NCI-H2171 (cell line): ENCODE results near the gene COPE.
"Not testable (repeated sequence)": the region's sequence is repeated elsewhere in the genome, so short reads cannot be mapped to it uniquely, and the experiment has no call there.

ENCODE experiments used
- DNase-seq: peaks from one replicate; lab custom pipeline; 2025; lab: John Stamatoyannopoulos, UW

The COPE gene

DNA sequence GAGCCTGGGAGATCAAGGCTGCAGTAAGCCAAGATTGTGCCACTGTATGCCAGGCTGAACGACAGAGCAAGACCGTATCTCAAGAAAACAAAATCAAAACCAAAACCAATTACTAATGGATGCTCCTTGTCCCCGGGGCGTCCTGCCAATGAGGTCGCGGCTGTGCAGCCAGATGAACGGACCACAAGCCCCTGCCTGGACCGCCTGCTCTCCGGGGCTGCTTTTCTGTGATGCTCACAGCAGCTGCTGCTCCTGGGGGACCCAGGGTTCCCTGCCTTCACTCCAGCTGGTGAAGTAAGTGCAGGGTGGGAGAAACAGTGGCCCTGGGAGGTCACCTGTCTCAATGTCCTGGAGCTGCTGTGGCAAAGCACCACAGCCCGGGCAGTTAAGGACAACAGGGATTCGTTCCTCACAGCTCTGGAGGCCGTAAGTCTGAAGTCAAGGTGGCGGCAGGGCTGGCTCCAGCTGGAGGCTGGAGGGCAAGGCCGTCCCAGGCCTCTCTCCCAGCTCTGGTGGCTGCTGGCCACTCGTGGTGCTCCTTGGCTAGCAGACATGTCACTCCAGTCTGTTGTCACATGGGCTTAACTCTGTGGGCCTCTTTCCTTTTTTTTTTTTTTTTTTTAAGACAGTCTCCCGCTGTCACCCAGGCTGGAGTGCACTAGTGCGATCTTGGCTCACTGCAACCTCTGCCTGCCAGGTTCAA is 10.1 kb downstream of the COPE start:
- DNase-seq: no peak

DNA sequence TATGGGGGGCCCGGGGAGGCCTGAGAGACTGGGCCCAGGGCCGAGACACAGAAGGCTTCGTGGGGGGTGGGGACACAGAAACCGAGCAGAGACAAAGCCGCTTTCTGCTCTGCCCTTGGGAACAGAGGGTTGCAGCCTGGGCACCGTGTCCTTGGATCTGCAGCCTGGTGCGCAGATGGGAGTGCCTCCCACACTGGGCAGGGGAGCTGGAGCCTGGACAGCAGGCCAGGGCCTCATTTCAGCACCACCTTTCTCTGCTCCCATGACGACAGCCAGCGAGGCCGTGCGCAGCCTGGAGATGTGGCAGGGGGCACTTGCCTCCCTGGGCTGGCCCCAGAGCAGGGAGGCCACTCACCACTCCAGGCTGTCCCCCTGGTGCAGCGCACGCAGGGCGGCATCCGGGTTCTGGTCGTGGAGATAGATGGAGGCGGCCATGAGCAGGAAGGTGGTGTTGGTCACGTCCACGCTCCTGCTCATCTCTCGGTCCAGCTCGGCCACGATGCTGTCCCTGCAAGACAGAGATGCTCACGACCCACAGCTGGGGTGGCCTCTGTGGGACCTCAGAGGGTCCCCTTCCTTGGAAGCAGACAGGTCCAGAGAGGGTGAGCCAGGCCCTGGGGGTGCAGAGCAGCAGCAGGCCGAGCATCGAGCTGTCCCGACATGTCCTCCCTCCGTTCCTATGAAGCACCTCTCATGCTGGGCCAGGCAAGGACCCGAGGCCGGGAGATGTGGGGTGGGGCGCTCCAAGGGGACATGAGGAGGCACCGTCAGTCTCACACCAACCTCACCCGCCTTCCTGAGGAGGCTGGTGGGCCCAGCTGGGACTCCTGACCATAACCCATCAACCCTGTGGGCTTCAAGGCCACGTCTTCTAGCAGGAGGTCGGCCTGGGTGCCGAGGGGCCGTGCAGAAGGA is 12.3 kb downstream of the COPE start:
- no peak for DNase-seq

DNA sequence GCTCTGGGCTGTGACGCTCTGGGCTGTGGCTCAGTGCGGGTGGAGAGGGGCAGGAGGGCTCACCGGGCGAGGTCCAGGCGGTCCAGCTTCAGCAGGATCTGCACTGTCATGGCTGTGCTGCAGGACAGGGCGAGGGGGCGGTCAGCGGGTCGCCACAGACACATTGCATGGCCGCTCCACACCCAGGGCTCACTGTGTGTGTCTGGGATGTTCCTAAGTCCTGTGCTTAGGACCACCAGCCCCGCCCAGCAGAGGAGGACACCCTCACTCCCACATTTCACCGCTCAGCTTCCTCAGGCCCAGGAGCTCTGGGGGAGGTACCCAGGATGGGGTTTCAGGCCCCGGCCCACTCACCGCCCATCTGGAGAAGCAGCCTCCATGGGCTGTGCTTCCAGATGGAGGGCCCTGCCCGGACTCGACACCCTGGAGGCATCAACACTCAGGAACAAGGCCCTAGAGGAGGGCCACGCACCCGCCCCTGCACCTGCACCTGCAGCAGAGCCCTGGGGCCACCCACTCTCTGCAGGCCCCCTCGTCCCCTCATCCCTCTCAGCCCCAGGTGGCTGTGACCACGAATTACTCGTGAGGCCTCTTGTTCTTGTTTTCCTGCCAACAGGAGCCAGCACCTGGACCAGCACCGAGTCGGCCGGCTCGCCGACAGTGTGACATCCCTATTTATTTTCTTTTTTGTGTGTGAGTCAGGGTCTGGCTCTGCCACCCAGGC is 13.5 kb downstream of the COPE start:
- DNase-seq: no peak

DNA sequence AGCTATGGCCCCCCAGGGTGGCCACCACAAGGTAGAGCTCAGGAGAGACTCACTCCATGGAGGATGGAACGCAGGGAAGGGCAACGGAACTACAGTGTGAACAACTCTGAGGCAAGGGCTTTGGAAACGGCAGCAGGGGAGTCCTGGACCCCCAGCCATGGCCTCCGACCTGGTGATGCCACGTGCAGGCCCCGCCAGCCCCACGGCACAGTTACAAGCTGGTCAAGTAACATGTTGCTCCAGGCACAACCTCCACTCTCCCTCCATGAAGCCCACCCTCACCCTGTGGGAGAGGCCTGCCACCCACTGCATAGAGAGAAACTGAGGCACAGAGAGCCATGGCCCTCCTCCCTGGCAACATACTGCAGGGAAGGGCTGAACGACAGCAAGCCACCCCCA is 14.1 kb downstream of the COPE start:
- no peak for DNase-seq

DNA sequence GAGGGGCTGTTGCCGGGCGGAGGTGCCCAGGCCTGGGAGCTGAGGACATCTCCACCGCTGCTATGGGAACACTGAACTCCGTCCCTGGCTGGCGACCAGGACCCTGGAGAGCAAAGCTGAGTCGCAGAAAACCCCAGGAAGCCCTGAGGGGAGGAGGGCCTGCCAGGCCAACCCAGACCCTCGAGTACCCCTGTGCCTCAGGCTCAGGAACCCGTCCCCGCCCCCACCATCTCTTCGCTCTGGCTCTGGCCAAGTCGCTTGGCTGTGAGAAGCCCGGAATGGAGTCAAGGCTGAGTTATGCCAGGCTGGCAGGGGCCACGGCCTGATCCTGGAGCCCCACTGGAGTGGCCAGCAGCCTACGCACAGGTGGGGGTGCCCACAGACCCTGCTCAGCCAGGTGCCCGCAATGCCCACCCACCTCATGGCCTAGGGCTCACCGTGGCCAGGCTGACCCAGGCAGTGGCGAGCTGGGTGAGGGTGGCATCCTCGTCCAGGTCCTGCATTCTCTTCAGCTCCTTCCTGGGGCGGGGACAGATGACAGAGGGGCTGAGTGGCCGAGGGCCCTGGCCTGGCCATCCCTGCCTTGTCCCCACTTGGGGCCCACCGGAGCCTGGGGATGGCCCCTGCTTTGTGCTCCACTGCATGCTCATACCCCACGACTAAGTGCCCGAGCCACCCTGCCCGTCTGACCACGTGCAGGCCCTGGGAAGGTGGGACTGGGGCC is 14.7 kb downstream of the COPE start:
- DNase-seq: no peak

DNA sequence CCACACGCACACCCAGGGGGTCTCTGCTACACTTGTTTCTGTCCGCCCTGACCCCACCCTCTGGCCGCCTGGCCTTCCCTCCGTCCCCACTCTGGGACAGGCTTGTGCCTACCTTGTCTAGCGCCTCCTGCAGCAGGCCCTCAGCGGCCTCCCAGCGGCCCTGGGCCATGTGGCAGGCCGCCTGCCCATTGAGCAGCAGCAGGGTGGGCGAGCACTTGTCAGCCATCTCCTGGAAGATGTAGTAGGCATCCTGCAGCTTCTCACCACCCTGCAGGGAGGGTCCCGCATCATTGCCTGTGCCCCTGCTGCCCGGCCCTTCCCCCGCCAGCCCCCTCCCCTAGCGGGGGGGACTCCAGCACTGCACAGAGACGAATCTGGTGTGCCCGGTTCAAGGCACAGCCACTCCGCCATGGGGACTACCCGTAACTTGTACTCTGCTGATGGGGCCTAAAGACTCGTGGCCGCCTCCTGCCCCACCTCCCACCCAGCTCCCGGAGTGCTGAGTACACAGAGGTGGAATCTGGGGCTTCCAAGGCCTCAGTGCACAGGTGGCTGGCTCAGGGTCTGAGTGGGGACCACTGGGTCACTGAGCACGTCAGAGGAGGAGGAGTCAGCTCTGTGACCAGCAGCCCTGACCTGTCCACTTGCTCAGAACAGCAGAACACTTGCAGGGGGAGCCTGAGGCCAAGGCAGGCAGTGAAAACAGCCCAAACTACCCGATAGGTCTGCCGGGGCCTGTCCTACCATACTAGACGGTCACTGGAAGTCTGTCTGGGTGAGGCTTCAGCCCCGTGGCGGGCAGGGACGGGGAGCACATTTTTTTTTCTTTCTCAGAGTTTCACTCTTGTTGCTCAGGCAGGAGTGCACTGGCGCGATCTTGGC is 15.8 kb downstream of the COPE start:
- no peak for DNase-seq

DNA sequence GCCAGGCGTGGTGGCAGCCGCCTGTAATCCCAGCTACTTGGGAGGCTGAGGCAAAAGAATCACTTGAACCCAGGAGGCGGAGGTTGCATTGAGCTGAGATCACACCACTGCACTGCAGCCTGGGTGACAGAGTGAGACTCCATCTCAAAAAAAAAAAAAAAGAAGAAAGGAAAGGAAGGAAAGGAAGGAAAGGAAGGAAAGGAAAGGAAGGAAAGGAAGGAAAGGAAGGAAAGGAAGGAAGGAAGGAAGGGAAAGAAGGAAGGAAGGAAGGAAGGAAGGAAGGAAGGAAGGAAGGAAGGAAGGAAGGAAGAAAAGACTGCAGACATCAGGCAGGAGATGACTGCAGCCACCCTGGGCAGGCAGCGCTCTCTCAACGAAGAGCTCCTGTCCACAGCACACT is 16.7 kb downstream of the COPE start:
- not testable (repeated sequence) for DNase-seq

DNA sequence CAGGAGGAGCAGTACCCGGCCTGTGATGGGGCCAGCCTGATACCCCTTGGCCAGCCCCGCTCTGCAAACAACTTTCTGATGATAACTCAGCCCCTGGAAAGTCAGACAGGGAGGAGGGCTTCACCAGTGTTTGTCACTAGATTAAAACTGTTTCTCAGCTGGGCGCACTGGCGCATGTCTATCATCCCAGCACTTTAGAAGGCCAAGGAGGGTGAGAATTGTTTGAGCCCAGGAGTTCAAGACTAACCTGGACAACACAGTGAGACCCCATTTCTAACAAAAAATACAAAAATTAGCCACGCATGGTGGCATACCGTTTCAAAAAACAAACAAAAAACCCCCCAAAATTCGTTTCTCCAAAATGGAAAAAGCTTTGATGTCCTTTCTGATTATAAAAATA is 17.7 kb downstream of the COPE start:
- no peak for DNase-seq

DNA sequence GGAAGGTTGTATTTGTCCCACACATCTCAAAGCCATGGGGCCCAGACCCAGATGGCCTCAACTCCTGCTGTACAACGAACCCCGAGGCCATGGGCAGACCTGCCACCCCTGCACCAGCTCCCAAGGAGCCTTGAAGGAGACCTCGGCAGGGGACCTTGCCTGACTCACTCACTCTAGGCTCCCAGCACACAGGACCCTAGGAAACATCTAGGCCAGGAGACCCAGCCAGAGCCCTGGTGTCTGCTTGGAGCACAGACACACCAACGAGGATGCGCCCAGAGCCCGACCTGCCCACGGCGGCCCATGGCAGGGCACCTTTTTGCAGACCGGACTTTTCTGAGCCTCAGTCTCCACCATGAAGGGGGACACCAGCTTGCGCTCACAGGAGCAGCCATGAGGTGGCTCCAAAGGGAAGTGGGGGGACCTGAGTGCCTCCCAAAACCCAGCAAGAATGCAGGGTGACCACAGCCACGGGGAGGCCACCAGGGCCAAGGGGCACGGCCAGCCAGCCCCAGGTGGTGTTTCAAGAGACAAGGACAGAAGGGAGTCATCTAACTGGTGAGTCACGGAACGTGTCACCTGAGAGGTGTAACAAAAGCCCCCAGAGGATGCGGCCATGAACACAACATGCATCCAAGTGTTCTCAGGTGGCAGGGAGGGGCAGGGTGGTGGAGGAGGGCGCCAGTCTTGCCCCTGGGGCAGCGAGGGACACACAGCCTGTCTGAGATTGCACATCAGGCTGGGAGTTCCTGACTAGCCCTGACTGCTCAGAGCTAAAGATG is 18.3 kb downstream of the COPE start:
- DNase-seq: no peak

DNA sequence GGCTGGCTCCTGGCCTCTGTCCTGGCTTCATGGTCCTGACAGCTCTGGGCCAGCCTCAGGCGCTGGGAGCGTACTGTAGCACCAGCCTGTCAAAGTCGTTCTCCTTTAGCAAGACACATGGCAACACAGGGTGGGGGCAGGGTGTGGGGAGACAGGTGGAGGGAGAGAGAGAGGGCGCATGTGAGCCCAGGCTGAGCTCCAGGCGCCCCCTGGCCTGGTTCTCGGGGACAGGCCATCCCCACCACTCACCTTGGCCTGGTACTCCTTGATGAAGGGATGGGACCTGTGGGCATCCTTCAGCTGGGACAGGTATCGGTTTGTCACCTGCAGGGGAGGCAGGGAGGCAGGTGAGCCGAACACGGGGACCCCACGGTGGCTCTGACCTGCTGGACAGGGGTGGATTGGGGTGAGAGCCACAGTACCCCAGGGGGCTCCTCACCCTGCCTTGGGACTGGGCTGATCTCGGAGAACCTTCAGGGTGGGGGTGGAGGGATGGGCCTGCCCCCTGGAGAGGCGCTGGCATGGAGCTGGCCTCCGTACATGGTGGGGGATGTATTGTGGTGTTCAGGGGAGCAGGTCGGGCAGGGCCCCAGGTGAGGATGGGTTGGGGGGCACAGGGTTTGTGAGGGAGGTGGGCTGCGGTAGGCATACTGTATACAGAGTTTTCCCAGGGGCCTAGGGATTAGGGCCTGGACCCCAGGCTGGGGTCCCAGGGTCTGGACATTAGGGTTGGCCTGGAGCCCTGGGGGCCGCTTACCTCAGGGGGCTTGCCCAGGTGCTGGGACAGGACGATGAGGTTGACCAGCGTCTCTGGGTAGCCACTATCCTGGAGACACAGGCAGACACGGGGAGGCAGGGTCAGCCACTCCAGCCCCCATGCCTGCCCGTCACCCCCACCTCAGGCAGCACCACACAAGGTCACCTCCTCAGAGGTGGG is 19.3 kb downstream of the COPE start:
- DNase-seq: no peak

DNA sequence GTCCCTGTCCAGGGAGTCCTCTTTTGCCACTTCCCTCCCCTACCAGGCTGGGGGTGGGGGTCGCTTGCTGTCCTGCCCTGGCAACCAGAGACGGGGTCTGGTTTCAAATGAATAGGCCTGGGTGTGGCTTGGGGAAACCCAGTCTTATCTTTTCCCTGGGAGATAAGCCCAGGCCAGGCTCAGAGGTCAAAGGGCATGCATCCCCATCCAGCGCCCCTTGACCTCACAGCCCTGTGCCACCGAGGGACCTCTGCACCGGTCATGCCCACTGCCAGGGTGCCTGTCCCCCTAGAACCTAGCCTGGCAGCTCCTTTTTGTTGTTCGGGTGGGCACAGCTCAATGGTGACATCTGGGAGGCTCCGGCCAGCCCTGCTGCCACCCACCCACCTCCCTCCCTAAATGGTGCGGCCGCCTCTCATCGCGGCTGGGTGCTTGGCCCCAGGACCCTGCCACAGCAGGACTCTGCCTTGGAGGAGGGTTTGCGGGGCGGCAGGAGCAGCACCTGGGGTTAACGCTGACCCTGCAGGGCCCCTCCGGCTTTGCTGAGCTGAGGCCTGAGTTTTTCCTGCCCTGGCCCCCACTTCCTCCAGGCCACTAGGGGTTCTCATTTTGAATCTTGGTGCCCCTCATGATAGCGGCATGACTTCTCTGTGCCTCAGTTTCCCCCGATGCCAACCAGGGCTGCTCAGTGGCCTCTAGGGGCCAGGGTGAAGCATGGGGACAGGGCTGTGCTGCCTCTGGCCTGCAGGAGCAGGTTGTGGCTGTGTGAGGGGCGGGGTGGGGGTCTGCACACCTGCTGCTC is 20.4 kb downstream of the COPE start:
- DNase-seq: no peak

DNA sequence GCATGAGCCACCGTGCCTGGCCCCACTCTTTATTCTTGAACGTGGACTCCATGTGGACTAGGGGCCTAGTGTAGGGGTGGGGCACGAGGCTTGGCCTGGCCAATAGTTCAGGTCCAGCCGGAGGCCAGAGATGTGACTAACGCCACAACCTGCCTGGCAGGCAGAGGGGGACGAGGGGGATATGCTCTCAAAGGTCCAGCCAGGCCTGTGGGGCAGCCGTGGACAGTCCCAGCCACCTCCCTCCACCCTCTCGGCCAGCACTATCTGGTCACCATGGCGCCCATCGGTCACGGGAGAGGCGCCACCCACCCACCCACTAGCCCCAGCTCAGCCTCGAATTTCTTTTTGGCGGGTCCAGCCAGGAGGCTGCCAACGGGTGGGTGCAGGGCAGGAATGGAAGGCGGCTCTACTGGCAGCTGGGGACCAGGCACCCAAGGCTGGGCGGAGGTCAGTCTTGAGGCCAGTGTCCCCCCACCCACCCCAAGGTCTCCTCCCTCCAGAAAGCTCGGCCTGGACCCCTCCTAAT is 21.0 kb downstream of the COPE start:
- no peak for DNase-seq

DNA sequence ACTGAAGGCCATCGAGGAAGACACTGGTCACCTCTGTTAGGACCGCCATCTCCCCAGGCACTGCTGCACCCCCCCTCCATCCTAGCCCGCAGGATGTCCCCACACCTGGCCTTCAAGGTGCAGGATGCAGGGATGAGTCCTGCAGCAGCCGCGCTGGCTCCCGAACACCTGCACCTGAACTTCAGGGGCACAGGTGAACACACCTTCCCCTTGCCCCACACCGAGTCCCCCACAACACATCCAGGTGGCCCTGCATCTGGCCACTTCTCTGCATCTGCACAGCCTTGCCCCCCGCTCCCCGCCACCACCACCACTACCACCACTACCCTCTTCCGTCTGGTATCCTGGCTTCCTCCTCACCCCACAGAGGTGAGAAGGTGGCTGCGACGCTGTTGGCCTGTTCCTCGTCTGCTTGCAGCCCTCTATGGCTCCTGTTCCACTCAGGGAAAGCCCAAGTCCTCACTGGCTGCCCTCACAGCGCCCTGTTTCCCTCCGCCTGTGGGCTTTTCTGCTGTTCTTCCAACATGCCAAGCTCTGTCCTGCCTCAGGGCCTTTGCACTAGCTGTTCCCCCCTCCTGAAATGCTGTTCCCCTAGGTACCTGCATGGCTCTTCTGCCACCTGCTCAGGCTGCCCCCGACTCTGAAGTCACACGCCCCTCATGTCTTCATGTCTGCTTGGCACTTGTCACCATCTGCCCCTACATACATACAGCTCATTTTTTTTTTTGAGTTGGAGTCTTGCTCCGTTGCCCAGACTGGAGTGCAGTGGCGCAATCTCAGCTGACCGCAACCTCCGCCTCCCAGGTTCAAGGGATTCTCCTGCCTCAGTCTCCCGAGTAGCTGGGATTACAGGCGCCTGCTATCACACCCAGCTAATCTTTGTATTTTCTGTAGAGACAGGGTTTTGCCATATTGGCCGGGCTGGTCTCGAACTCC is 21.8 kb downstream of the COPE start:
- no peak for DNase-seq

DNA sequence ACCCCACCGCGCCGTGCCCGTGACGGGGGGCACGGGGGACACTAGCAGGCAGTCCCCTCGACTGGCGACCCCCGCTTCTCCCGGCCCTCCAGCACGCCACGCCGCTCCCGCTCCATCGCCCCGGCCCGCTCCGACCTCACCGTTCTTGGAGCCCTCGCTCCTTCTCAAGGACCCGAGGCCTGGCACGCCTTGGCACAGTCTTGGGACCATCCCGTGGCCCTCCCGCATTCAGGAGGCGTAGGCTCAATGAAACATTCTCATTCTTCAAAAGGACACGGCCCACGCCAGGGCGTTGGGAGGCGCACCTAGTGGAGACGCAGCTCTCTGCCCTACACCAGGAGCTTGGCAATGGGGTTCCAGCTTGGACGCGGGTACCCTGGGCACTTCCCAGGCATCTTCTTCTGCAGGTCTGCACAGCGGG is 22.8 kb downstream of the COPE start:
- no peak for DNase-seq

DNA sequence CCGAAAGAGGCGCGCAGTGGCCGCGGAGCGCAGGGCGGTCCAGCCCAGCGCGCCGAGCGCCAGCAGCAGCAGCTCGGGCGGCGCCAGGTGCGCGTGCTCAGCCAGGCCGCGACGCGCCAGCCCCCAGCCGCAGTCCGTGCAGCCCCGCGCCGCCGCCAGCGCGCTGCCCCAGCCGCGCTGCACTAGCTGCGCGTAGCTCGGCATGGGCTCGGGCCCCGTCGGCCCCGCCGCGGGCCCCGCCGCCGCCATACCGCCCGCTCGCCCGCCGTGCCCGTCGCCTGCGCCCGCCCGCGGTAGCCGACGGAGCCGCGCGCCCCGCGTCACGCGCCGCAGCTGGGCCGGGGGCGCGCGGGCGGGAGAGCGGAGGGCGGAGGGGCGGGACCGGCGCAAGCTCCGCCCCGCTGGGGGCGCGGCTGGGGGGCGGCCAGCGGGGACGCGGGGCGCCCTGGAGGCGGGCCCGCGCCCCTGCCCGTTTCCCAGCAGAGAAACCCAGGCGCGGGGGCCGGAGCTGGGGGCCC is 23.3 kb downstream of the COPE start, which contains the start of gene CERS1:
Gene CERS1 (minus strand): TSS at position 335 of the 518 bp plus-strand sequence. CDS start 86 bp downstream, at position 249.
- peak; percentile 65 for DNase-seq

DNA sequence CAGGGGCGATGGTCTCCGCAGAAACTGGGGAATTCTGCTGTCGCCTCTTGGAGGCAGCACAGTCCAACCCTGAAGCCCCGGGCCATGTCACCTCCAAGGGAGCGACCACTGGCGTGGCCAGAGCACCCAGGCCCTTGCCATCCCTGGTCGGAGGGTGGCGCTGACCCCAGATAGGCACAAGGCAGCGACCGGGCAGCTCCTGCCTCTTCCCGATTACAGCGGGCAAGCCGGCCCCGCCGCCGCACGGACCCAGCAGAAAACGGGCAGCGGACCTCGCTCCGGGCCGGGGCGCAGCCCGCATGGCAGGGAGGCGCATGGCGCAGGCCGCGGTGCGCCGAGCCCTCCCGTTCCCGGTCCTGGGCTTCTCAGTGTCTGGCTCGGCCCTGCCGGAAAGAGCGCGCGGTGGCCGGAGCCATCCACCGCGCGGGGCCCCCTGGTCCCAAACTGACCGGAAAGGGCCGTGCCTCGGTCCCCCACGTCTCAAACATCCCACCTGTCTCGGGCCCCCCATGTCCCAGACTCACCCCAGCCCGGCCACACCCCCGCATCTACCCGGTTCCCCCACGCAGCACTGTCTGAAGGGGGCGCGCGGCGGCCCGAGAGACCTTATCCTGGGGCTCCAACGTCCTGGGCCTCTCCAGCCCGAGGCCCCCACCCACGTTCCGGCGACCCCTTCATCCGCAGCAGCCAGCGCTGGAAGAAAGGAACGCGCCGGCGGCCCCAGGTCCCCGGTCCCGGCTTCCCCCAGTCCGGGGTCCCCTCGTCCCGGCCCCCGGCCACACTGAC is 24.0 kb downstream of the COPE start:
- no peak for DNase-seq
